GM12891 (cell line): ENCODE data around the gene SLC35F4.

ENCODE experiments used
- PAX5 ChIP-seq: IDR thresholded peaks from 2 replicates; pipeline ENCODE4 v1.6.1; 2011; ENCODE audit warnings: low read length, moderate library complexity, mild to moderate bottlenecking; ENCODE audit not compliant: insufficient read depth, severe bottlenecking
- POLR2AphosphoS5 ChIP-seq: IDR thresholded peaks from 2 replicates; pipeline ENCODE4 v1.6.1; 2011; ENCODE audit warnings: low read depth, low read length, control low read depth

DNA sequence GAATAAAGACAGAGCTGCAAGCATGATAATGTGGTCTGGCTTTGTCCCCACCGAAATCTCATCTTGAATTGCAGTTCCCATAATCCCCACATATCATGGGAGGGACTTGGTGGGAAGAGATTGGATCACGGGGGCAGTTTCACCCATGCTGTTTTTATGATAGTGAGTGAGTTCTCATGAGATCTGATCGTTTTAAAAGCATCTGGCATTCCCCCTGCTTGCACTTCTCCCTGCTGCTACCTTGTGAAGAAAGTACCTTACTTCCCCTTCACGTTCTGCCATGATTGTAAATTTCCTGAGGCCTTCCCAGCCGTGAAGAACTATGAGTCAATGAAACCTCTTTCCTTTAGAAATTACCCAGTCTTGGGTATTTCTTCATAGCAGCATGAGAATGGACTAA, 158.7 kb downstream of the SLC35F4 start:
- TF ChIP-seq PAX5 (no peak), POLR2AphosphoS5 (no peak)
